OCI-LY1 (cell line): Measurements from ENCODE around the gene PGAM2.

Source experiments
- H2AFZ ChIP-seq: fragments of 200-600 bp; sonication (generic), shearing (Covaris generic); 2 replicates; pipeline ENCODE4 v1.6.0; 2014; ENCODE audit warnings: antibody characterized with exemption, mild to moderate bottlenecking, low read length
- H3F3A ChIP-seq: fragments of 200-600 bp; sonication (generic), shearing (Covaris generic); 2 replicates; pipeline ENCODE4 v1.6.0; 2014; ENCODE audit warnings: mild to moderate bottlenecking, antibody characterized with exemption, low read length, moderate library complexity; ENCODE audit not compliant: insufficient read depth
- H3K27ac ChIP-seq: fragments of 200-600 bp; sonication (generic); 2 replicates; pipeline ENCODE4 v1.5.1; 2014; ENCODE audit warnings: low read length, mixed run types, mild to moderate bottlenecking, low read depth; ENCODE audit not compliant: poor library complexity, severe bottlenecking
- H3K27me3 ChIP-seq: fragments of 200-600 bp; sonication (generic); 2 replicates; pipeline ENCODE4 v1.6.0; 2014; ENCODE audit warnings: antibody characterized with exemption, mild to moderate bottlenecking, low read length, moderate library complexity; ENCODE audit not compliant: insufficient read depth
- H3K36me3 ChIP-seq: fragments of 200-600 bp; sonication (generic); 2 replicates; pipeline ENCODE4 v1.6.1; 2014; ENCODE audit warnings: mild to moderate bottlenecking, antibody characterized with exemption, low read length, moderate library complexity, mixed read lengths; ENCODE audit not compliant: insufficient read depth
- H3K4me1 ChIP-seq: fragments of 200-600 bp; sonication (generic); 2 replicates; pipeline ENCODE4 v1.5.1; 2014; ENCODE audit warnings: mild to moderate bottlenecking, low read length, moderate library complexity; ENCODE audit not compliant: insufficient read depth, severe bottlenecking
- H3K4me2 ChIP-seq: fragments of 200-600 bp; sonication (generic), shearing (Covaris generic); 2 replicates; pipeline ENCODE4 v1.6.1; 2014; ENCODE audit warnings: low read length
- H3K4me3 ChIP-seq: fragments of 200-600 bp; sonication (generic); 2 replicates; pipeline ENCODE4 v1.5.1; 2014; ENCODE audit warnings: low read length, low read depth, mild to moderate bottlenecking, mixed read lengths; ENCODE audit not compliant: poor library complexity, severe bottlenecking
- H3K79me2 ChIP-seq: fragments of 200-600 bp; shearing (Covaris generic); 2 replicates; pipeline ENCODE4 v1.6.1; 2016; ENCODE audit warnings: mixed run types, low read length, mixed read lengths; ENCODE audit not compliant: insufficient read depth
- H3K9ac ChIP-seq: fragments of 200-600 bp; sonication (generic), shearing (Covaris generic); 2 replicates; pipeline ENCODE4 v1.6.1; 2014; ENCODE audit warnings: mild to moderate bottlenecking, low read length, mixed read lengths
- H3K9me2 ChIP-seq: fragments of 200-600 bp; sonication (generic), shearing (Covaris generic); 2 replicates; pipeline ENCODE4 v1.6.1; 2014; ENCODE audit warnings: low read depth, mild to moderate bottlenecking, low read length, mixed read lengths
- H3K9me3 ChIP-seq: fragments of 200-600 bp; shearing (Covaris generic); 2 replicates; pipeline ENCODE4 v1.6.1; 2014; ENCODE audit warnings: low read length, mixed read lengths
- H4K20me1 ChIP-seq: fragments of 200-600 bp; sonication (generic), shearing (Covaris generic); 2 replicates; pipeline ENCODE4 v1.6.0; 2016; ENCODE audit warnings: mild to moderate bottlenecking, low read length; ENCODE audit not compliant: insufficient read depth
- EZH2 ChIP-seq: fragments of 200-600 bp; sonication (generic), shearing (Covaris generic); IDR thresholded peaks from 2 replicates; pipeline ENCODE4 v1.8.0; 2017; ENCODE audit warnings: borderline replicate concordance, mixed run types, mild to moderate bottlenecking, antibody characterized with exemption, low read length, moderate library complexity, mixed read lengths
- TF ChIP-seq, protein P1 (sequence below): fragments of 200-600 bp; sonication (generic), shearing (Covaris generic); IDR thresholded peaks from 2 replicates; pipeline ENCODE4 v1.5.1; 2017; ENCODE audit warnings: mild to moderate bottlenecking, antibody characterized with exemption, low read length, moderate library complexity, mixed read lengths

PGAM2 gene

DNA sequence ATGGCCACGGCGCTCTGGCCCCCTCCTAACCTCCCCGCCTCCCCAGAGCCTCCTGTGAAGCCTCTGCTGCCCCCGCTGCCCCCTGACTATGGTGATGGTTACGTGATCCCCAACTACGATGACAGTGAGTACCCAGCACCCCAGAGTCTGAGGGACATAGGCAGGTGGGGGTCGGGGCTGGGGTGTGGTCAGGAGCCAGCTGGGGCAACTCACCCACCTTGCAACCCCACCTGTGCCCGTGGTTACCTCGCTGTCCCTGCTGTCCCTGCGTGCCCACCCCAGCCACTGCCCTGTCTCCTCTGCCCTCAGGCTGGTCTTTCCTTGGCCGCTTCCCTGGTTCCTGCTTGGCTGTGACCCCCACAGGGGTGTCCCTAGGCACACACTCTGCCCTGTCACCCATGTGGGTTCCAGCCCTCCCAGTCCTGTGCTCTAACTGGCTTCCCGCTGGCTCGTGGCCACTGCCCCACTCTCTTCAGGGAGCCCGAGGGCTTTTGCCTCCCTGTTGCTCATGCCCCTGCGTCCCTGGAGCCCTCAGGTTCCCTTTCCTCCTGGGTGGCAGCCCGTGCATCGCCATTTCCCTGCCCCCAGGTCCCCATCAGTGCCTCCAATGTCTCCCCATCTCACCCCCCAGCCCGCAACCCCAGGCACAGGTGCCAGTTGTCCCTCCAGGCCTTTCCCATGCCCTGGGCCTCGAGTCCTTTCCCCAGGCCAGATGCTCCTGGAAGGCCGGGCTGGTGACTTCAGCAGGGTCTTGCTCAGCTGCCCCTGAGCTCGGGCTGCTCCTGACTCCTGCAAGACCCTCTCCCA lies 42.8 kb upstream of the PGAM2 start:
- no peaks in the 10 kb centered on the region for H3K9me3 ChIP-seq
- H3K36me3 ChIP-seq = no peaks in the 10 kb centered on the region

DNA sequence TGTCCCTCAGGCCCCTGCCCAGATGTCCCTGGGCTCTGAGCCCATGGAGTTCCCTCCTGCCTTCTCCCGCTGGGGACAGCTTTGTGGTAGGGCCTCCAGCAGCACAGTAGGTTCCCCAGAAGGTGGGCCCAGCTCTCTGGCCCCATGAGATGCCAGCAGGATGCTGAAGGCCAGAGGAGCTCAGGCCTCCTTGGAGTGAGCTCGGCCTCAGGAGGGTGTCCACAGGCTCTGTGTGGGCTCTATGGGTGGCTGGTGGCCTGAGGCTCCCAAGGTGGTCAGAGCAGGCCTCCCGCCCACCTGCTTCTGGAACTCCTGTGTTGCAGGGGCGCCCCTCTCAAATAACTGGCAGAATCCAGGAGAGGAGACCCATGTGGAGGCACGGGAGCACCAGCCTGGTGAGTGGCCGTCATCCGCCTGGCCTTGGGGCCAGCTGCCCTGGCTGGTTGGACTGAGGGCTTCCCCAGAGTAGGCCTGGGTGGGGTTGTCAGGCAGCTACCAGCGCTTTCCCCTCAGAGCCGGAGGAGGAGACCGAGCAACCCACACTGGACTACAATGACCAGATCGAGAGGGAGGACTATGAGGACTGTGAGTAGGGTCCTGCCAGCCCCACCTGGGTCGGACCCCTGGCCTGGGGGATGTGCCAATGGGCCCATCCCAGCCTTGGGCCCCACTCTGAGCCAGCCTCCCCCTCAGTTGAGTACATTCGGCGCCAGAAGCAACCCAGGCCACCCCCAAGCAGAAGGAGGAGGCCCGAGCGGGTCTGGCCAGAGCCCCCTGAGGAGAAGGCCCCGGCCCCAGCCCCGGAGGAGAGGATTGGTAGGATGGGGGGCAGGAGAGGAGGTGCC lies 42.0 kb upstream of the PGAM2 start:
- H3K36me3 ChIP-seq = no peaks in the 10 kb centered on the region
- H3K79me2 ChIP-seq = no peaks in the 10 kb centered on the region
- no peak overlapping the region for H3K27ac ChIP-seq

More for the DNA sequence above, 42.8 kb upstream of the PGAM2 start:
- Histone ChIP-seq H3F3A (no peaks in the 10 kb centered on the region), H3K27me3 (peaks cover 13% of the 10 kb centered on the region), H3K4me2 (no peak overlapping the region), H2AFZ (no peak overlapping the region), H3K9ac (no peak overlapping the region), H3K9me2 (no peaks in the 10 kb centered on the region), H3K79me2 (no peaks in the 10 kb centered on the region), H3K4me3 (no peak overlapping the region), H3K4me1 (peaks cover 14% of the 10 kb centered on the region), H3K27ac (no peak overlapping the region), H4K20me1 (no peaks in the 10 kb centered on the region)
- no peak for TF ChIP-seq EZH2
- TF ChIP-seq, protein P1, sequence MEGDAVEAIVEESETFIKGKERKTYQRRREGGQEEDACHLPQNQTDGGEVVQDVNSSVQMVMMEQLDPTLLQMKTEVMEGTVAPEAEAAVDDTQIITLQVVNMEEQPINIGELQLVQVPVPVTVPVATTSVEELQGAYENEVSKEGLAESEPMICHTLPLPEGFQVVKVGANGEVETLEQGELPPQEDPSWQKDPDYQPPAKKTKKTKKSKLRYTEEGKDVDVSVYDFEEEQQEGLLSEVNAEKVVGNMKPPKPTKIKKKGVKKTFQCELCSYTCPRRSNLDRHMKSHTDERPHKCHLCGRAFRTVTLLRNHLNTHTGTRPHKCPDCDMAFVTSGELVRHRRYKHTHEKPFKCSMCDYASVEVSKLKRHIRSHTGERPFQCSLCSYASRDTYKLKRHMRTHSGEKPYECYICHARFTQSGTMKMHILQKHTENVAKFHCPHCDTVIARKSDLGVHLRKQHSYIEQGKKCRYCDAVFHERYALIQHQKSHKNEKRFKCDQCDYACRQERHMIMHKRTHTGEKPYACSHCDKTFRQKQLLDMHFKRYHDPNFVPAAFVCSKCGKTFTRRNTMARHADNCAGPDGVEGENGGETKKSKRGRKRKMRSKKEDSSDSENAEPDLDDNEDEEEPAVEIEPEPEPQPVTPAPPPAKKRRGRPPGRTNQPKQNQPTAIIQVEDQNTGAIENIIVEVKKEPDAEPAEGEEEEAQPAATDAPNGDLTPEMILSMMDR = no peak

DNA sequence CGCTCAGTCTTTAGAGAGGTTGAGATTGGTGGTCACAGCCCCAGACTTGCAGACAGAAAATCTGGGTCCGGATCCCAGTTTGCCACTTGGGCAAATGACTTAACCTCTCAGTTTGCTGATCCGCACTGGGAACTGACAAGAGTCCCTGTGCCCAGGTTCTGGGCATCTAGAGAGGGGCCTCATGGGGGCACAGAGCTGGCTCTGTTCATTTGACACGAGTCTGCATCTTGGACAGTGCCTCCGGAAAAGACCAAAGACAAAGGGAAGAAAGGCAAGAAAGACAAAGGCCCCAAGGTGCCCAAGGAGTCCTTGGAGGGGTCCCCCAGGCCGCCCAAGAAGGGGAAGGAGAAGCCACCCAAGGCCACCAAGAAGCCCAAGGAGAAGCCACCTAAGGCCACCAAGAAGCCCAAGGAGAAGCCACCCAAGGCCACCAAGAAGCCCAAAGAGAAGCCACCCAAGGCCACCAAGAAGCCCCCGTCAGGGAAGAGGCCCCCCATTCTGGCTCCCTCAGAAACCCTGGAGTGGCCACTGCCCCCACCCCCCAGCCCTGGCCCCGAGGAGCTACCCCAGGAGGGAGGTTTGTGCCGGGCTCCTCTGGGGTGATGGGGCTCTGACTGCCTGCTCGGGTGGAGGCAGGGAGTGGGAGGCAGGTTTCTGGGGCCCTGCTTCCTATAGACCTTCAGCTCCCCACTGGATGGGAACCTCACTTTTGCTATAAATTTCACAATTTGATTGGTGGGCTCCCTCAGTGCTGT lies 41.1 kb upstream of the PGAM2 start:
- Histone ChIP-seq H2AFZ (no peak overlapping the region), H3K4me3 (no peak overlapping the region), H3K27me3 (peaks cover 13% of the 10 kb centered on the region), H3K4me2 (no peak overlapping the region), H3K36me3 (no peaks in the 10 kb centered on the region), H3K79me2 (no peaks in the 10 kb centered on the region), H3K27ac (no peak overlapping the region), H3K9me2 (no peaks in the 10 kb centered on the region), H3K9ac (no peak overlapping the region), H4K20me1 (no peaks in the 10 kb centered on the region), H3K9me3 (no peaks in the 10 kb centered on the region), H3K4me1 (peaks cover 23% of the 10 kb centered on the region), H3F3A (0 out of 2 replicates have a peak, but pooled peaks cover 5% of the 10 kb centered on the region)
- no peak for TF ChIP-seq EZH2
- TF ChIP-seq, protein P1 = no peak

More for the DNA sequence above, 42.0 kb upstream of the PGAM2 start:
- Histone ChIP-seq H3K9me2 (no peaks in the 10 kb centered on the region), H3K4me2 (no peak overlapping the region), H2AFZ (no peak overlapping the region), H3K9ac (no peak overlapping the region), H3K4me3 (no peak overlapping the region), H3K9me3 (no peaks in the 10 kb centered on the region), H3F3A (0 out of 2 replicates have a peak, but pooled peaks cover under 1% of the 10 kb centered on the region), H3K27me3 (peaks cover 13% of the 10 kb centered on the region), H3K4me1 (peaks cover 15% of the 10 kb centered on the region), H4K20me1 (no peaks in the 10 kb centered on the region)
- TF ChIP-seq, protein P1 = no peak
